ENCODE measurements around the gene TRIM17. TPM values are rescaled to one million over a fixed set of nuclear protein-coding genes. Genes with fewer than 3 reads are reported as not detected.

The TRIM17 gene
- total and polyA plus RNA-seq, 9 of the 15 experiments (the other 6 are each of a cell fraction or from before 2014, with no cell fraction given) = not detected

- TF ChIP-seq GABPB1 (CRISPR knock-in tag; IDR thresholded peaks at IDR 0.05) (no peak), HEY1 (CRISPR knock-in tag; IDR thresholded peaks at IDR 0.05; ENCODE audit: borderline replicate concordance) (no peak), CHCHD3 (CRISPR knock-in tag; IDR thresholded peaks at IDR 0.05) (no peak), CHAMP1 (IDR thresholded peaks at IDR 0.05) (no peak), EP300 (IDR thresholded peaks at IDR 0.05; ENCODE audit: low read length) (peak; percentile 72; the same call in 1 of the 2 replicates), ZNF695 (CRISPR knock-in tag; IDR thresholded peaks at IDR 0.05) (no peak), LARP7 (IDR thresholded peaks at IDR 0.05) (no peak), CBX2 (IDR thresholded peaks at IDR 0.05; ENCODE audit: insufficient read depth, low read length, poor library complexity, severe bottlenecking) (no peak), EHMT2 (IDR thresholded peaks at IDR 0.05) (no peak), ZNF551 (CRISPR knock-in tag; IDR thresholded peaks at IDR 0.05) (no peak), BHLHE40 (IDR thresholded peaks at IDR 0.05; ENCODE audit: low read length) (no peak), HNRNPL (IDR thresholded peaks at IDR 0.05; ENCODE audit: low read depth, low read length) (no peak), KLF13 (tag; IDR thresholded peaks at IDR 0.05; ENCODE audit: borderline replicate concordance, low read depth) (no peak), VEZF1 (CRISPR knock-in tag; IDR thresholded peaks at IDR 0.05) (peak; percentile 49), REST (IDR thresholded peaks at IDR 0.05; ENCODE audit: borderline replicate concordance) (no peak), REST (CRISPR knock-in tag; IDR thresholded peaks at IDR 0.05; ENCODE audit: low read depth) (no peak)
These were observed 4.5 kb upstream of the TRIM17 start (continued) for GRCh38 chr1:228420968-228421826.

Measured in K562 (cell line).